Fibroblast of villous mesenchyme (primary cell): ENCODE measurements around the gene CREB3L2. TPM values are rescaled to one million over a fixed set of nuclear protein-coding genes. Genes with fewer than 3 reads are reported as not detected.

Experiments used
- DNase-seq: peaks from one replicate; pipeline ENCODE4 v3.0.0-alpha.2; 2010; ENCODE audit warnings: low read depth
- H3K4me3 ChIP-seq: 2 replicates; pipeline ENCODE4 v1.5.1; 2011; ENCODE audit warnings: low read depth, mild to moderate bottlenecking, low read length
- CTCF ChIP-seq: IDR thresholded peaks from 2 replicates; pipeline ENCODE4 v1.5.1; 2012; ENCODE audit warnings: low read depth, mild to moderate bottlenecking, low read length; ENCODE audit not compliant: insufficient read depth
- total RNA-seq: library from RNA; depleted of rRNA; stranded (reverse); fragments of >200 nt; gene quantifications from 2 replicates; pipeline ENCODE4 v1.2.3, GENCODE V29; 2012

CREB3L2 gene
- total RNA-seq, 1 donor: 33.2 TPM

- DNase-seq: peak; percentile 59
- peak overlapping the region; percentile 98 for H3K4me3 ChIP-seq
- no peak for TF ChIP-seq CTCF
Observed at GRCh38 chr7:137998250-137998649, 3.6 kb downstream of the CREB3L2 start.

GRCh38 chr7:137996871-137997270 lies 5.0 kb downstream of the CREB3L2 start:
- no peak for TF ChIP-seq CTCF
- no peak for DNase-seq
- no peak overlapping the region for H3K4me3 ChIP-seq

GRCh38 chr7:137996386-137996851 lies 5.5 kb downstream of the CREB3L2 start:
- peak; percentile 92 for DNase-seq
- H3K4me3 ChIP-seq: no peak overlapping the region
- no peak for TF ChIP-seq CTCF

- peak; percentile 68 for DNase-seq
- no peak for TF ChIP-seq CTCF
Observed at GRCh38 chr7:137994216-137994615, 7.7 kb downstream of the CREB3L2 start.

GRCh38 chr7:137993395-137993743 lies 8.5 kb downstream of the CREB3L2 start:
- TF ChIP-seq CTCF: no peak
- no peak overlapping the region for H3K4me3 ChIP-seq
- DNase-seq: no peak

More at GRCh38 chr7:137994216-137994615, 7.7 kb downstream of the CREB3L2 start:
- H3K4me3 ChIP-seq: no peak overlapping the region

GRCh38 chr7:137992550-137993394 lies 9.1 kb downstream of the CREB3L2 start:
- peak; percentile 99 for DNase-seq
- peak overlapping the region; percentile 31 for H3K4me3 ChIP-seq
- no peak for TF ChIP-seq CTCF
